Natural killer cell (primary cell): ENCODE results near the gene METTL17. TPM values are rescaled to one million over a fixed set of nuclear protein-coding genes. Genes with fewer than 3 reads are reported as not detected.

Source experiments
- ATAC-seq, 3 donors: fragments of 150-1000 bp in 2 of 3; fragments of 200-7000 bp in 1 of 3; cut with Tn5 transposase; 1 replicate in 1 of 3; 2 replicates in 2 of 3; pipeline ENCODE4 v1.10.0; 2021; ENCODE audit warnings: mild to moderate bottlenecking in 2 of 3, moderate library complexity in 2 of 3
- DNase-seq, 2 donors: peaks; one replicate each; pipeline versions ENCODE4 v3.0.0 to v3.0.0-alpha.2; 2013 to 2021; ENCODE audit warnings: mixed read lengths in 1 of 2
- H3K27ac ChIP-seq: one replicate; pipeline ENCODE4 v1.5.1; 2013; ENCODE audit warnings: mild to moderate bottlenecking, low read length
- H3K27me3 ChIP-seq: one replicate; pipeline ENCODE4 v1.6.1; 2013; ENCODE audit warnings: low read length; ENCODE audit not compliant: control insufficient read depth, insufficient read depth
- H3K36me3 ChIP-seq: one replicate; pipeline ENCODE4 v1.6.1; 2013; ENCODE audit warnings: low read length; ENCODE audit not compliant: control insufficient read depth, insufficient read depth
- H3K4me1 ChIP-seq: one replicate; pipeline ENCODE4 v1.6.1; 2013; ENCODE audit warnings: low read length; ENCODE audit not compliant: control insufficient read depth, insufficient read depth
- H3K4me3 ChIP-seq: one replicate; pipeline ENCODE4 v1.5.1; 2013; ENCODE audit warnings: low read length
- H3K9me3 ChIP-seq: one replicate; pipeline ENCODE4 v1.6.1; 2013; ENCODE audit warnings: low read length; ENCODE audit not compliant: control insufficient read depth, insufficient read depth
- H3K27ac Mint-ChIP-seq, 2 donors: one replicate each; pipeline ENCODE4 v1.8.0; 2022; ENCODE audit warnings: mild to moderate bottlenecking in 2 of 2, mixed read lengths in 2 of 2, moderate library complexity in 1 of 2
- H3K27me3 Mint-ChIP-seq, 2 donors: one replicate each; pipeline ENCODE4 v1.8.0; 2022; ENCODE audit warnings: low read depth in 2 of 2, mixed read lengths in 2 of 2
- H3K36me3 Mint-ChIP-seq: one replicate; pipeline ENCODE4 v1.8.0; 2022; ENCODE audit warnings: mixed read lengths
- H3K4me1 Mint-ChIP-seq, 2 donors: one replicate each; pipeline ENCODE4 v1.8.0; 2022; ENCODE audit warnings: mixed read lengths in 2 of 2
- H3K4me3 Mint-ChIP-seq: one replicate; pipeline ENCODE4 v1.8.0; 2022; ENCODE audit warnings: mild to moderate bottlenecking, moderate library complexity, mixed read lengths
- H3K9me3 Mint-ChIP-seq, 2 donors: one replicate each; pipeline ENCODE4 v1.8.0; 2022; ENCODE audit warnings: mixed read lengths in 2 of 2
- WGBS: methylation state at CpG from one replicate; pipeline ENCODE4 v1.1.7; 2013; ENCODE audit warnings: missing lambda C conversion rate; ENCODE audit not compliant: insufficient coverage; 5-methylcytosine and 5-hydroxymethylcytosine counted together
- intact Hi-C: fragments of 100-400 bp; cut with micrococcal nuclease; formaldehyde crosslinking; loops from one replicate; pipeline ENCODE4 v1.14.2; 2022
- total RNA-seq, 4 donors: library from RNA; stranded (reverse); fragments of 120-200 nt in 1 of 4; gene quantifications; one replicate each; pipeline versions ENCODE4 v1.2.3 to v1.2.4, GENCODE V29; 2013 to 2022
- TF ChIP-seq, protein P1 (sequence below): fragments of 200-600 bp; IDR thresholded peaks from one replicate; pipeline ENCODE4 v1.8.0; 2022; ENCODE audit warnings: antibody characterized with exemption

Gene METTL17
- total RNA-seq, 3 donors from 2014 or later (not counting 1 experiment from before 2014, with no cell fraction given), result 62.8 to 79.2 (median 74.1) TPM

DNA sequence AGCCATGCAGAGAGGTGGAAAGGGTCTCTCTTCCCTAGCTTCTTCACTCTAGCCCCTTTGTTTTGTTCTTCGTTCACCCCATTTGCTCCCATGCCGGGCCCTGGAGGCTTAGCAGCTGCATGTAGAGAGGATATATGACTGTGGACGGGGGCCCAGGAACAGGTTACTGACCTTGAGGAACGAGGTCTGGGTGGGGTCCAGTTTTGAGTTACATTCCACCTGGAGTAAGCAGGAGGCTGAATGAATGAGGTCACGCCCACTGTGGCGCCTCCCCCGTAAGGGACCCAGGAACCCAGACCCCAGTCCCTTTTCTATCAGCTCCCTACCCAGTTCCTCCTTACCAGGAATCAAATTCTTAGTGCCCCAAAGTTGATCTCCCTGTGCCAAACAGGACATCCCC is 28.5 kb downstream of the METTL17 start:
- intact Hi-C loops, result no loop called here
- Mint-ChIP-seq H3K27ac (no peak overlapping the region), H3K27me3 (peaks cover 0 to 16% of the 10 kb centered on the region in 2 donors), H3K4me1 (no peaks in the 10 kb centered on the region), H3K4me3 (no peak overlapping the region), H3K36me3 (no peaks in the 10 kb centered on the region), H3K9me3 (no peaks in the 10 kb centered on the region)
- TF ChIP-seq, protein P1, sequence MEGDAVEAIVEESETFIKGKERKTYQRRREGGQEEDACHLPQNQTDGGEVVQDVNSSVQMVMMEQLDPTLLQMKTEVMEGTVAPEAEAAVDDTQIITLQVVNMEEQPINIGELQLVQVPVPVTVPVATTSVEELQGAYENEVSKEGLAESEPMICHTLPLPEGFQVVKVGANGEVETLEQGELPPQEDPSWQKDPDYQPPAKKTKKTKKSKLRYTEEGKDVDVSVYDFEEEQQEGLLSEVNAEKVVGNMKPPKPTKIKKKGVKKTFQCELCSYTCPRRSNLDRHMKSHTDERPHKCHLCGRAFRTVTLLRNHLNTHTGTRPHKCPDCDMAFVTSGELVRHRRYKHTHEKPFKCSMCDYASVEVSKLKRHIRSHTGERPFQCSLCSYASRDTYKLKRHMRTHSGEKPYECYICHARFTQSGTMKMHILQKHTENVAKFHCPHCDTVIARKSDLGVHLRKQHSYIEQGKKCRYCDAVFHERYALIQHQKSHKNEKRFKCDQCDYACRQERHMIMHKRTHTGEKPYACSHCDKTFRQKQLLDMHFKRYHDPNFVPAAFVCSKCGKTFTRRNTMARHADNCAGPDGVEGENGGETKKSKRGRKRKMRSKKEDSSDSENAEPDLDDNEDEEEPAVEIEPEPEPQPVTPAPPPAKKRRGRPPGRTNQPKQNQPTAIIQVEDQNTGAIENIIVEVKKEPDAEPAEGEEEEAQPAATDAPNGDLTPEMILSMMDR, result no peak
- no peak for ATAC-seq
- H3K27ac ChIP-seq, result no peak overlapping the region
- DNase-seq, result no peak
- no peak overlapping the region for H3K4me3 ChIP-seq
- peaks cover 4% of the 10 kb centered on the region for H3K27me3 ChIP-seq
- 92% methylated on average over 6 of the region's 7 CpGs for WGBS
- H3K4me1 ChIP-seq, result no peaks in the 10 kb centered on the region
- no peaks in the 10 kb centered on the region for H3K36me3 ChIP-seq
- H3K9me3 ChIP-seq, result no peaks in the 10 kb centered on the region

DNA sequence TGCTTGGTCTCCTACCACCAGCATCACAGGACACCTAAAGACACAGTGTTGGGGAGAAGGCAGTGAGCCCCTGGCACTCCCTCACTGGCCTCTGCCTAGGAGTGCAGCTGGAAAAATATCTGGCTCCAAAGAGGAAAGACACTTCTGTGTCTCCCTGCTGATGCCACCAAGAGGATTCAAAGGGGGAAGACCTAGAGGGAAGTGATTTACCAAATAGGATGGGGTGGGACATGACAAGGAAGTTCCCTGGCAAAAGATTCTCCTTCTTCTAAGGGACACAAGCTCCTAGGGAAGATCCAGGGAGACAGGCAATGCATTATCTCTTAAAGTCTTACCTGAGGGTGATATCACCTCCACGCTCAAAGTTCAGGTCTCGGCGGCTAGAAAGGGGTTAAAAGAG is 29.0 kb downstream of the METTL17 start:
- H3K27me3 Mint-ChIP-seq, result peaks cover 0 to 16% of the 10 kb centered on the region in 2 donors
- Histone ChIP-seq H3K4me3 (no peak overlapping the region), H3K4me1 (peaks cover 4% of the 10 kb centered on the region), H3K27ac (no peak overlapping the region), H3K9me3 (no peaks in the 10 kb centered on the region), H3K27me3 (peaks cover 7% of the 10 kb centered on the region), H3K36me3 (no peaks in the 10 kb centered on the region)
- TF ChIP-seq, protein P1, result no peak
- ATAC-seq (no peak), DNase-seq (no peak)
- no peak overlapping the region for H3K27ac Mint-ChIP-seq
- H3K4me1 Mint-ChIP-seq, result peaks cover 0 to under 1% of the 10 kb centered on the region in 2 donors
- no peak overlapping the region for H3K4me3 Mint-ChIP-seq
- intact Hi-C loops, result no loop called here
- no peaks in the 10 kb centered on the region for H3K36me3 Mint-ChIP-seq
- H3K9me3 Mint-ChIP-seq, result no peaks in the 10 kb centered on the region
- WGBS, result 100% methylated on average over 1 of the region's 3 CpGs

DNA sequence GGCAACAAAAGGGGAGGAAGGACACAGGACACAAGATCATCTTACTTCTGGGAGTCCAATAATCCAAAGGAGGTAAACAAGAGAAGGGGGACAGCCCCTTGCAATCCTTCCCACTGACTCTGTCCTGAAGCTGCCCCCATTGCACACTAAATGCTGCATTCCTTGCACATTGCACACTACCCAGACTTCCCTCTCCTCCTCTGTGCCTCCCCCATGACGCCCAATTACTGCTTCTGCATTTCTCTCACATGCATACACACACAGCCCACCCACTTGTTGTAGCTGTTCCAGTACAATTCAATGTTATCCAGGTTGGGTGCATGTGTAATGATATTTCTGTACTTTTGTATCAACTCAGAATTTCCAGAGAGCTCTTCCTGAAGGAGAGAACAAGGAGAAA is 29.6 kb downstream of the METTL17 start:
- Mint-ChIP-seq H3K4me1 (peaks cover 4 to 6% of the 10 kb centered on the region in 2 donors), H3K36me3 (no peaks in the 10 kb centered on the region), H3K4me3 (no peak overlapping the region), H3K27me3 (peaks cover 0 to 14% of the 10 kb centered on the region in 2 donors), H3K9me3 (no peaks in the 10 kb centered on the region), H3K27ac (no peak overlapping the region)
- Histone ChIP-seq H3K4me1 (peaks cover 10% of the 10 kb centered on the region), H3K36me3 (no peaks in the 10 kb centered on the region), H3K27me3 (peaks cover 5% of the 10 kb centered on the region), H3K4me3 (no peak overlapping the region), H3K9me3 (no peaks in the 10 kb centered on the region), H3K27ac (no peak overlapping the region)
- WGBS, result 73% methylated on average over 1 of the region's 1 CpG
- ATAC-seq, result no peak
- no peak for DNase-seq
- intact Hi-C loops, result no loop called here
- TF ChIP-seq, protein P1, result no peak

DNA sequence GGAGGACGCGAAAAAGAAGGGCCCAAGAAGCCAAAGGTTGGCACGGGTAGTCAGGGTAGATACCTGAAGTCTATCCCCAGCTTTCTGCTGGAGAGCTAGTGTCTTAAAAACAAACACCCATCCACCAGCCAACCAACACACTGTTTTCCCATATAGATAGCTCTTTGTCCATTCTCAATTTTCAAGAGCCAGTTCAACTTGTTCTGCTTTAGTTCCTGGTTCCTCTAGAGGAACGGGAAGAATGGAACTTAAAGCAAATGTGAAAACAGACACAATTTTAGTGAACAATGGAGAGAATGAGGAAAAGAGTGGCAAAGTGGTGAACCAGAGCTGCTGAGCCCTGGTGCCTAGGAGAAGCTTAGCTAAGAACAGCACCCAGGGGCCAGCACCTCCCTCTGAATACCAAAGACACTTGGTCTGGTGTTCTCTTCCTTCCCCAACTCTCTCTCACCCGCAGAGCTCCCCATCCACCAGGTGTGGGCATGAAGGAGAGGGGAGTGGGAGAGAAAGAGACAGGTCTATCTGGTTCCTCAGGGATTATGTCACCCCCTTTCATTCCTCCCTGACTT is 31.3 kb downstream of the METTL17 start:
- intact Hi-C loops, result no loop called here

More for the DNA sequence above, 31.3 kb downstream of the METTL17 start:
- H3K4me3 Mint-ChIP-seq, result no peak overlapping the region
- Histone ChIP-seq H3K27me3 (peaks cover 2% of the 10 kb centered on the region), H3K4me1 (peaks cover 23% of the 10 kb centered on the region), H3K36me3 (no peaks in the 10 kb centered on the region), H3K9me3 (no peaks in the 10 kb centered on the region), H3K27ac (no peak overlapping the region), H3K4me3 (no peak overlapping the region)
- peaks cover 7 to 13% of the 10 kb centered on the region in 2 donors for H3K4me1 Mint-ChIP-seq
- H3K9me3 Mint-ChIP-seq, result no peaks in the 10 kb centered on the region
- TF ChIP-seq, protein P1, result no peak
- DNase-seq (no peak), ATAC-seq (no peak)
- 90% methylated on average over 4 of the region's 5 CpGs for WGBS
- H3K27ac Mint-ChIP-seq, result no peak overlapping the region
- H3K27me3 Mint-ChIP-seq, result peaks cover 0 to 15% of the 10 kb centered on the region in 2 donors
- no peaks in the 10 kb centered on the region for H3K36me3 Mint-ChIP-seq
